Measurements from ENCODE around the gene MAP3K8.
"Not testable (repeated sequence)": the region's sequence is repeated elsewhere in the genome, so short reads cannot be mapped to it uniquely, and the experiment has no call there.

The MAP3K8 gene

DNA sequence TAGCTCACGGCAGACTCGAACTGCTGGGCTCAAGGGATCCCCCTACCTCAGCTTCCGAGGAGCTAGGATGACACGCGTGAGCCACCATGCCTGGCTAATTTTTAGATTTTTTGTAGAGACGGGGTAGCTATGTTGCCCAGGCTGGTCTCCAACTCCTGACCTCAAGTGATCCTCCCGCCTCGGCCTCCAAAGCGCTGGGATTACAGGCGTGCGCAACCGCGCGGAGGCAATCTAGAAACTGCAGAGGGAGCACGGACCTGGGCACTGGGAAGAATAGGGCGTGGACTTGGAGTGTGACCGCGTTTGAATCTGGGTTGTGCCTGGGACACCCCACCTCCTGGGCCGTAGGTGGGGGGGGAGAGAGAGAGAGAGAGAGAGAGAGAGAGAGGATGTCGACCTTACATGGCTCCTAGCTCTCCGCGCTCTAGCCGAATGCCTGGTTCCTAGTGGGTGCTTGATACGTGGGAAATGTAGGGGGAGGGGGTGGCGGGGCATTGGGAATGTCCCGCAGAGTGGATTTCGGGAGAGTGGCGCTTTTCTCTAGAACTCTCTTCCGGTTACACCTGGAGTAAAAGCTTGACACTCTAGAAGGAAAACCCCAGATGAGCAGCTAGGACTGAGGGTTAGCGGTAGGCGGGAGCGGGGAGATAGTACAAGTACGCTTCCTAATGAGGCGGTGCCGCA is 1.2 kb upstream of the MAP3K8 start:
- DNase-seq (ENCODE audit: insufficient read length, low spot score) (no peak), FAIRE-seq (no peak)
- no peak for TF ChIP-seq POLR2A (IDR thresholded peaks at IDR 0.05; ENCODE audit: low read depth, low read length)

DNA sequence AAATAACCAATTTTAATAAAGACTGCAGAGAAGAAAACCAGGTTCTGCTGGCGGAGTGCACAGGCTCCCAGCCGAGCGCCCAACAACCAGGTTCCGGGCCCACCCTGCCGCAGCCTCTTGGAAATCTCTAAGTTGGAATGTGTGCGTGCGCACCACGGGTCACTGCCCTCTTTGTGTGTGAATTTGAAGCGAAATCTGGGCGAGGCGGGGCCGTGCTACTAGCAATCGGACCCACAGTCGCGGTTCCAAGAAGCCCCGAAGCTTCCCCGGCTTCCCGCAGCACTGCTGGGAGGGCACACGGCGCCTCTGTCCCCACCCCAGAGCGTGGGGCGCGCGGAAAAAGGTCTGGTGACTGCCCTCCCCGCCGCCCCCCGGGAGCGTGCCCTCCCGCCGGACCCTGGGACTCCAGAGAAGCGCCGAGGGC is 666 bp upstream of the MAP3K8 start:
- no peak for TF ChIP-seq POLR2A (IDR thresholded peaks at IDR 0.05; ENCODE audit: low read depth, low read length)
- no peak for DNase-seq (ENCODE audit: insufficient read length, low spot score)
- FAIRE-seq, result no peak

DNA sequence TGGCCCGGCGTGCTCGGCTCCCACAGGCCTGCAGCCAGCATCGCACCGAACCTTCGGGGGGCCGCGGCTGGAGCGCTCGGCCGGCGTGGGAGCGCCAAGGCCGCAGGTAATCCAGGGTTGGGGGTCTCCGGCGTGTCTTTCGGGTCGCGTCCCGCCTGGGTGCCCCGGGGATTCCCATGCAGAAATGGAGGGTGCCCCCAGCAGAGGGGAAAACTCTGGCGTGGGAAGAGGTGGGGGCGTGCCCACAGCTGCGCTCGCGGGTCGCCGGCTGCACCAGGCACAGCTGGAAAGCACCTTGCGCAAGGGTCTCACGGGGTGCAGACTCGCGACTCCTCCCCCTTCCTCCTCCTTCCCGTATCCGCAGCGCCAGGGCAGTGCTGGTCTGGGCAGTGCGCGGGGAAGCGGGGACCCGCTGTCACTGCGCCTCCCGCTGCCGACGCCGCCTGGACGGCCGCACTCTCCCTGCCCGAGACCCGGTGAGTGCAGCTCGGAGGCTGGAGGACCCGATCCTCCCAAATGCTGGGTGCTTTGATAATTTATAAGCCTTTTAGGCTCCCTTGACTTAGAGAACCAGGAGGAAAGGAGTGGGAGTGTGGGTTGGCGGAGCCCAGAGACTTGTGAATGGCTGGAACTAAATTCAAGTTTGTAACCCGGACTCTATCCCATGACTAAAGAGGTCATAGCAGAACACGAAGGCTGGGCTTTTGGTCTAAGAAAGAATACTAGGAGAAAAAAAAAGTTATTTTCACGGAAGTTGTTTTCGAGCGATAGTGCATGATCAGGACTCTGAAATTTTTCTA is 489 bp downstream of the MAP3K8 start:
- TF ChIP-seq POLR2A (IDR thresholded peaks at IDR 0.05; ENCODE audit: low read depth, low read length), result no peak
- DNase-seq (ENCODE audit: insufficient read length, low spot score) (peak; percentile 70), FAIRE-seq (no peak)

DNA sequence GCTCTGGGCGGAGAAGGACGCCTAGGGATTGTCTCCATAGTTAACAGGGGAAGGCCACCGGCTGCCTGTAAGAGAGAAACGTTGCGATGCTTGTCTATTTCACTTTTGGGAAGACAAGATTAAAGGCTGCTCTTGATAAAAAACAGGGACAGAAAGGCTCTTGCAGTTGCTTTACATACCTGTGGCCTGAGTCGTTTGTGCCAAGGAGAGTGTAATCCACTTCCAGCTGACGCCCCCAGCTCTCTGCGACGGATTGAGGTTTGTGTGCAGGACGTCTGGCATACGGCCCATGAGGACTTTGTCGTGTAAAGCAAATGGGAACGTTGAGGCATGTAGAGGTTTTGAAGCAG is 1.1 kb downstream of the MAP3K8 start:
- no peak for FAIRE-seq
- no peak for TF ChIP-seq POLR2A (IDR thresholded peaks at IDR 0.05; ENCODE audit: low read depth, low read length)
- DNase-seq (ENCODE audit: insufficient read length, low spot score), result no peak

DNA sequence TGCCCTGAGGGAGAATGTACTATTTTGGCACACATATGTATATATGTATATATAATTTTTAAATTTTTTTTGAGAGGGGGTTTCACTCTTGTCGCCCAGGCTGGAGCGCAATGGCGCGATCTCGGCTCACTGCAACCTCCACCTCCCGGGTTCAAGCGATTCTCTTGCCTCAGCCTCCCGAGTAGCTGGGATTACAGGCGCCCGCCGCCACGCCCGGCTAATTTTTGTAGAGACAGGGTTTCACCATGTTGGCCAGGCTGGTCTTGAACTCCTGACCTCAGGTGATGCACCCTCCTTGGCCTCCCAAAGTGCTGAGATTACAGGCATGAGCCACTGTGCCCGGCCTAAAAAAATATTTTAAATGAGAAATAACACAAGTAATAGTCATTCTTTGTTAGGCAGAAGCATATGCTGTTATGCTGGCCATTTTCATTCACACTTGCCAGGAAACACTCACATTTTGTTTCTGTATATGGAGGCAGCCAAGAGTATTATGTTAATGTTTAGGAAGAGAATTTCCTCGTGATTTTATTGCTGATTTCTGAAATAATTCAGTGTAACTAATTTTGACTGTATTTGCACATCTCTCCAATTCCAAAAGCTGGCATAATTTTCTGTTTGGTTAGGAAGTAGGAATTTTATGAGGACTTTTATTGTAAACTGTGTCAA is 1.6 kb downstream of the MAP3K8 start:
- DNase-seq (ENCODE audit: insufficient read length, low spot score); FAIRE-seq: not testable (repeated sequence)

DNA sequence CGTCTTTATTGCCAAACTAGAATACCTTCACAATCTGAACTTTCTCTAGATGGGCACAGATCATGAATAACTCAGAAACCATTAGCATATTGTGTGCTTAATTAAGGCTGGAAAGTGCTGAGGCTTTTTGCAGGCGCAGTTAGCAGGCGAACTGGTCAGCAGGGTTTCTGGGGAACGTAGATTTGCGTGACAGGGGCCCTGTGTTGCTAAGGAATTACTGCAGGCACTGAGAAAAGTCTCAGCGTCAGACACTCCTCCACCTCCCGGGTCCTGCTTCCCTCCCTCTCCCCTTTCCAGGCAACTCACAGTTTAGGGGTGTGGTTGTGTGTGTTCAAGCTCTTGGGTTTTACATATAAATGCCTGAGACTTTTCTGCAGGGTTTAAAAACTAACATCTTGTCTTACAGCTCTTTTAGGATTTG is 2.2 kb downstream of the MAP3K8 start:
- FAIRE-seq (peak; percentile 82), DNase-seq (ENCODE audit: insufficient read length, low spot score) (no peak)
- no peak for TF ChIP-seq POLR2A (IDR thresholded peaks at IDR 0.05; ENCODE audit: low read depth, low read length)

DNA sequence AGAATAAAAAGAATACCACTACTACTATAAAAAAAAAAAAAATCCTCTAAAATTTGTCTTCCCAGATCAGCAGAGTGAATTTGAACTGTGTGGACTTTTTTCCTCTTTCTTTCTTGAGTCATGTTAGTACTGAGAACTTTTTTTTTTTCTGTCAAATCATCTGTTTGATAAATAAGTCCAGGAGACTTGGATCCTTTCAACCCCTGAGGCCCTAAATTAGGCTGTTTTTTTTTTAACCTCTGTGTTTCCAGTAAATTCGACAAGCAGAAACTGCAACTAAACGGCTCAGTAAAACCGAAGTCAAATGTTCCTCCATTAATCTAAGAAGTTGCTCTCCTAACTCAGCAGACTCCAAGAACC is 2.7 kb downstream of the MAP3K8 start:
- DNase-seq (ENCODE audit: insufficient read length, low spot score) (no peak), FAIRE-seq (no peak)
- no peak for TF ChIP-seq POLR2A (IDR thresholded peaks at IDR 0.05; ENCODE audit: low read depth, low read length)

DNA sequence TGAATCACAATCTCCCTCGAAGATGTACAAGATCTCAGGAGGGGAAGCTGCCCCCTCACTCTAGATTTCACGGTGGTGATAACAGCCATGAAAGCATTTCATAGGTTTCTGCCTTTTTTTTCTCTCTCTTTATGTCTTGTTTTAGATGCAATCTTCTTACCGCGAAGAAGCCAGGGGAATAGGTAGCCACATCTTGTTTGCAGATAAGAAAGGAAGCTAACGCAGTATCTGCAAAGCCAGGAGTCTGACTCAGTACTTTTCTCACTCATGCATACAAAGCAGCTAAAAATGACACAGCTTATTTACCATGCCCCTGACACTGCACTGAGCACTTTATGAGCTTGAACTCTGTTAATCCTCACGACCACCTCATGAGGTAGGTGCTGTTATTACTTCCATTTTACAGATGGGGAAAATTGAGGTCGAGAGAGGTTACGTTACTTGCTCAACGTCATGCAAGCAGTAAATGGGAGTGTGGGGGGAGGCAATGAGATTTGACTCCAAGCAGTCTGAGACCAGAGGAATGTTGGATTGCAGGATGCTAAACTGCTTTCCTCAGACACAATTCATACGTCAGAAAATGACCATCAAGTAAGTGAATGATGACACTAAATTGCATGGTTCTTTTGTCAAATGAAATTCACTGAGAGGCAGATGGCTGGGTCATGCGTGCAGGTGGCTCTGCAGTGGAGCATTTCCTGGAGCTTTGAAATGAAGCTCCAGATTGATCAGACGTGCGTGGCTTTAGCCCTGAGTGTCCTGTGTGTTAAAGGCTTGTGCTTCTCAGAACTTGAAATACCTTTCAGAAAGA is 3.3 kb downstream of the MAP3K8 start:
- DNase-seq (ENCODE audit: insufficient read length, low spot score) (no peak), FAIRE-seq (no peak)
- no peak for TF ChIP-seq POLR2A (IDR thresholded peaks at IDR 0.05; ENCODE audit: low read depth, low read length)

DNA sequence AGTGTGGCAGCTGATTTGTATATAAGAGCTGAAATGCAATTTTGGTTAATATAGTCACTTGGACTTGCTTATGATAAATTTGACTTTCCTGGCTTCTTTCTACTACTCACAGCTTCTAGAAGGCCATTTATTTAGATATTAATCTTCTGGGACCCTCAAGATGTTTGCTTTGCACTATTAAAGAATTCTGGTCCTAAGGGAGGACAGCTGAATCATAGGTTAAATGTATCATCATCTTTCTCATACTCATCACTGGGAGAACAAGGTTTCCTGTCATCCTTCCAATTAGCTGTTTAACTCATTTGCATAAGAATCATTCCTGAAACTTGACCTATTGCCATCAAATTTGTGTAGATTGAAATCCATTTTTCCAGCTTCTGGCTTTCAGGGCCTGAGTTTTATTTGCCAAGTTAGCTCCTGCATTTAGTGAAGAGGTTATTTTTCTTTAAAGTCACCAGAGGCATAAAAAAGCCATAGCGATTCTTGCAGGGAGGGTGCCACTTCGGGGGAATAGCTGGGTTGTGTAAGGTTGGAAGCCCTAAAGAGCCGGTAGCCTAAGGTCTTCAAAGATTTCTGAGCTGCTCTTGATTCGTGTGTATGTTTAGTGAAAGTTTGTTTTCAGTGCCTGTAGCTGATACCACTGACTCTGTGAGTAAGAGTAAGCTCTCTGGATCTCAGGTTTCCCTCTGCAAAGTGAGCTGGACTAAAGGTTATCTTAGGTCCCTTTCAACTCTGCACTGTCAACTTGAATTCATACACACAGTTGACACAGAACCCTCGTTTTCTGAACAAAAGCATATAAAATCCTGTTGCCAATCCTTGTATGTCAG is 4.3 kb downstream of the MAP3K8 start:
- no peak for TF ChIP-seq POLR2A (IDR thresholded peaks at IDR 0.05; ENCODE audit: low read depth, low read length)
- FAIRE-seq (no peak), DNase-seq (ENCODE audit: insufficient read length, low spot score) (no peak)

DNA sequence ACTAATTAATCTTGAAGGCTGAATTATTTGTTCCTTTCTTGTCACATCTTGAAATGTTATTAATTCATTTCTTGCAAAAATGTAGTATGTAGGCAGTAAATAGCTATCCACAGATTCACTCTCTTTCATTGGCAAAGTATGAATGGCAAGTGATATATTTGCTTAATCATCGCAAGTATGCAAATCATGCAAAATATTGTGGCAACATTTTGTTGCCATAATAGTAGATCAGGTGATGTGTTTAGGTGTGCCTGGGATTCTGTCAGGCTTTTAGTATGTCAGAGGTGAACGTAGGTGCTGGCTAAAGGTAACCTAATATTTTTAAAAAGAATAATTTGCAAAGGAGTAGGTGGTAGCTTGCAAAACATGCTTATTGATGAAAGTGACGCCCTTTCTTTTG is 5.9 kb downstream of the MAP3K8 start:
- no peak for TF ChIP-seq POLR2A (IDR thresholded peaks at IDR 0.05; ENCODE audit: low read depth, low read length)
- no peak for DNase-seq (ENCODE audit: insufficient read length, low spot score)
- FAIRE-seq, result no peak

DNA sequence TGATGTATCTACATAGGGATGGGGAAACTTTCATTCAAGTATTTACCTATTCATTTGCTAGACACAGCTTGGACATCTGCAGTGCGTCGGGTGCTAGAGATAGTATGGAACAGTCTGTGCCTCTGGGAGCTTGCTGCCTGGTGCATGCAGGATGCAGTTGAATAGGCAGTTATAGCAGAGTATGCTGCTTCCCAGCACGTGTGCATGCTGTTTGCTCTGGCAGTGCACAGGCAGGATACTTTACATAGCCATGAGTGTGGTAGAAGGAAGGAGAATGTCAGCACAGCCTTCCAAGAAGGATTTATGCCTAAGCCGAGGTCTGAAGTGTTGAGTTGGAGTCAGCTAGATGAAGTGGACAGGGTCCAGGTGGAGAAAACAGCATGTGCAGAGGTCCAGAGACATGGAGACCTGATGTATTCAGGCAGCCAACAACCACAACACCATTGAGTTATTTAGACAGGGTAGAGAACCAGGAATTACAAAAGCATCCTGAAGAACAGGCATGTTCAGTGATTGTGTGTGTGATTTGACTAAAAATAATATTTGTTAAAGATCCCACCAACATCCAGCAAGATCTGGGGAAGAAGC is 8.1 kb downstream of the MAP3K8 start:
- DNase-seq (ENCODE audit: insufficient read length, low spot score) (no peak), FAIRE-seq (no peak)
- TF ChIP-seq POLR2A (IDR thresholded peaks at IDR 0.05; ENCODE audit: low read depth, low read length), result no peak

DNA sequence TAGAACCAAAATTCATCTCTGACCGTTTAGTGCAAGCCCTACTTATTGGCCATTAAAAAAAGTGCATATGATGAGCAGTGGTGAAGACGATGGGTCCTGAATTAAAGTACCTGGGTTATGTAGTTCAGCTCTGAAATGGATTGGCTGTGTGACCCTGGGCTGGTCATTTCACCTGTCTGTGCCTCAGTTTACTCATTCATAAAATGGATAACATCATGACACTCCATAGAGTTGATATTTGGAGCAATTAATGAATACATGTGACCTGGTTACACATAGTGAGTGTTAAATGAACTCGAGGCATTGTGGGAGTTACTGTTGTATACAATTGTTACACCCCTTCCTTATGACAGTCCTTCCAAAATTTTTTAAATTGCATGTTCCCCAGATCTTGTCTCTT is 9.1 kb downstream of the MAP3K8 start:
- DNase-seq (ENCODE audit: insufficient read length, low spot score) (no peak), FAIRE-seq (no peak)
- TF ChIP-seq POLR2A (IDR thresholded peaks at IDR 0.05; ENCODE audit: low read depth, low read length), result no peak

DNA sequence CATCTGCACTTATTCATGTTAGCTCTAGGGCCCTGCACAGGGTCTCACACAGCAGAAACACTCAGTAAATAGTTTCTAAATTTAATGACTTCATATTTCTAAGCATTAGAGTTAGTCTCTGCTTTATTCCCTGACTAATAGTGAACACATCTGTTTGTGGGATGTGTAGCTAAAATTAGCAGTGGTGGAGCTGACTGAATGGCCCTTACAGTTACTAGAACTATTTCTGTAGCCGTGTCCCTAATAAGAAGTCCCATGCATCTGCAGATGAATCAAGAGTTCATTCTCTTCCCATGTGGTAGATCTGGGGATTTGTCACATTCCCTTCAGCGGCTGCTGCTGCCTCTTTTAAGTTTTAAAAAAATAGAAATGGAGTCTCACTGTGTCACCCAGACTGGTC is 11.7 kb downstream of the MAP3K8 start:
- FAIRE-seq (no peak), DNase-seq (ENCODE audit: insufficient read length, low spot score) (no peak)
- no peak for TF ChIP-seq POLR2A (IDR thresholded peaks at IDR 0.05; ENCODE audit: low read depth, low read length)

Data from H54 (cell line).